GM18861 (cell line): ENCODE data around the gene ASIC2.

Experiments
- ATAC-seq: cut with Tn5 transposase; IDR thresholded peaks from one replicate; pipeline ENCODE4 v1.9.1; 2021; ENCODE audit not compliant: unreplicated experiment

Gene ASIC2

DNA sequence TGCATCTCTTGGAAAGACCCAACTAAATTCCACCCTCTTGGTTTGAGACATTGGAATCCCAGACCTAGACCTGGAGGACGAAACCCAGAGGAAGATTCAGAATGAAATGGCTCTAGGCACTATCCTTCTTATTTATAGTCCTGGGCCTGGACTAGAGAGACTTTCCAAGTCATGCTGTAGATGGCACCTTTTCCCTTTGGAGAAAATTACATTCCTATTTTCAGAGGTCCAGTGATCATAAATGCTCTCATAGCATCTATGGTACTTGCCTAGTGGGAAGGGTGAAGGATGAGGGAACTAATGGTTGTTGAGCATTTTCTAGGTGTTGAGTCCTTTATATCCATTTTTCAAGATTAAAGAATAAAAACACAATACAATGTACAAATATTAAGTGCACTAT is 264.3 kb downstream of the ASIC2 start:
- no peak for ATAC-seq

DNA sequence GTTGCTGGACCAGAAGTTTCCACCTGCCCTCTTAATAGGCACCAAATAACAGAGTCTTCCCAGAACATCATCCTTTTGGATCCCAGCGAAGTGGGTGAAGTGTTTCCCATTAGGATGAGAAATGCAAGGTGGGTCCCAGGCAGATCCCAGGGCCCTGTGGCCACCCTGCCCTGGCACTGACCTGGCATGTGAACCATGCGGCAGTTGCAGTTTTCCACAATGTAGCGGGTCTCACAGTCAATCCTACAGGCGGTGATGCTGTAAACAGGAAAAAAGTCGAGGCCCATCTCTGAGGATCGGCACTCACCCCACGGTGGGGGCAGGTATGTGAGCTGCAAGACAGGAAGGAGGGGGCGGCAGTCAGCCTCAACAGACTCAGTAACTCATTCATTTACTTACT is 265.0 kb downstream of the ASIC2 start:
- no peak for ATAC-seq

DNA sequence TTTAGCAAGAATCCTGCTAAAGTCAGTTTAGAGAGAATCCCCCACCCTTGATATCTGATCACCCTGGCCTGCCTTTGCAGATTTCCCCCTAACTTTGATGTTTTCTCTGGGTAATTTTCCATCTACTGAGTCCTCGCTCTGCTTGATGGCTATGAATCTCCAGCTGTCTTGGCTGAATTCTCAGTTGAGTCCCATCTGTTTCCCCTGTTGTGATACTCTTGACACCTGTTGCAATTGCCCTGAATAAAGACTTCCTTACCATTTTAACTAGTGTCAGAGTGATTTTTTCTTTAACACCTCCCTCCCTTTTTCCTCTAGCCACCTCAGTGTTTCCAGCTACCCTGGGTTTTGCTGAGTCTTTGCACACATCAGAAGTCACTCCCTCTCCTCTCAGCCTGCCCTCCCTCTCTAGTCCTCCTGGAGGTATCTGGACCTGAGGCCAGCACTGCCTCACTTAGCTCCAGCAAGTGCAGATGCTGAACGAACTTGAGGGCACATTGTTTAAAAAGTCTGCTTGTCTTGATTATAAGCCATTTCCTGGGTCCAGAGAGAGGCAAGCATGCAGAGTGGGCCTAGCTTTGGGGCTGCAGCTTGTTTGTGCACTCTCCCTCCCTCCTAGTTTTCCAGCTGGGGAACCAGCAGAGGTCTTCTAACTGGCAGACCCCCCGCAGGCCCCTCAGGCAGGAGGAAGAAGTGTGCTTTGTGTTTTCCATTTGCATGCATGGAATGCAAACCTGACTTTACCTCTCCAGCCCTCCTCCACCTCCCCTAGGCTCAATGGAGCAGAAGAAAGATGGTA is 268.2 kb downstream of the ASIC2 start:
- ATAC-seq = no peak

DNA sequence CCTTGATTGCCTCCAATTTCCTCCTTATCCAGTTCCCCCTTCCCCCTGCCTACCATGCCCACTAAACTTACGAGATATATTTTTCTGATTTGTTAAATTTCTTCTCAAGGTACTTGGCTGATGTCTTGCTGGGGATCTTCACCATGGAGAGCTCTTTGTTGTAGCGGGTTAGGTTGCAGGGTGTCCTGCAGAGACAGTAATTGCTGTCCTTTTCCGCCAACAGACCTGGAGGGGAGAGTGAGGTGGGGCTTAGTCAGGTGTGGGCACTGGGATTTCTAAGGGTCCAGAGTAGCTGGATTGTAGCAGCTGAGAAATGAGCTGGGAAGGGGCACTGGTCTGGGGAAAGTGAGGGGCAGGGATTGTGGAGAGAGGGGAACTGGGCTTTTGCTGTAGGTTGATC is 269.3 kb downstream of the ASIC2 start:
- ATAC-seq = no peak

DNA sequence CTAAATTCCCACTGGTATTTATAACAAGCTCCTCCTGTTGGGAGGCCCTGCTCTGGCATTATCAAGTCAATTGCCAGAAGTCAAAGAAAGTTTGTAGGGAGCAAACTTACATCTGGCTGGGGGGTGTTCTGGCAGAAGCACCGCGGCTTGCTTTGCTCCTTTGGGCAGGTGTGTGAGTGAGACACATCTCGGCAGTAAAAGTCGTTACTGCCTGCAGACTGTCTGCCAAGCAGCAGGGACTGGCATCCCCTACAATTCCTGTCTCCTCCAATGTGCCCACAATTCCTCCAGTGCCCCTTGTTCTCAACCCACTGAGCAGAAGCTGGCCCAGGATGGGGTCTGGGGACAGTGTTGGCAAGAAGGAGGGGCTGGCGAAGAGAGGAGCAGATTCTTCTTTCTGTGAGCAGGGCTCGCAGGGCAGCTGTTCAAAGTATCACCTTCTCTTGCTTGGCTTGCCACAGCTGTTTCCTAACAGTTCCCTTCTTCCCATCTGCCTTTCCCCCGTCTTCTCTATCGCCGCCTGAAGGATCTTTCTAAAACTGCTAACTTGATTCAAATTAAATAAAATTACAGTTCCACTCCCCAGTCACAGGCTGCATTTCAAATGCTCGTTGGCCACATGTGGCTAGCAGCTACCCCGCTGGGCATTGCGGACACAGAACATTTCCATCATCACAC is 271.2 kb downstream of the ASIC2 start:
- ATAC-seq = no peak

DNA sequence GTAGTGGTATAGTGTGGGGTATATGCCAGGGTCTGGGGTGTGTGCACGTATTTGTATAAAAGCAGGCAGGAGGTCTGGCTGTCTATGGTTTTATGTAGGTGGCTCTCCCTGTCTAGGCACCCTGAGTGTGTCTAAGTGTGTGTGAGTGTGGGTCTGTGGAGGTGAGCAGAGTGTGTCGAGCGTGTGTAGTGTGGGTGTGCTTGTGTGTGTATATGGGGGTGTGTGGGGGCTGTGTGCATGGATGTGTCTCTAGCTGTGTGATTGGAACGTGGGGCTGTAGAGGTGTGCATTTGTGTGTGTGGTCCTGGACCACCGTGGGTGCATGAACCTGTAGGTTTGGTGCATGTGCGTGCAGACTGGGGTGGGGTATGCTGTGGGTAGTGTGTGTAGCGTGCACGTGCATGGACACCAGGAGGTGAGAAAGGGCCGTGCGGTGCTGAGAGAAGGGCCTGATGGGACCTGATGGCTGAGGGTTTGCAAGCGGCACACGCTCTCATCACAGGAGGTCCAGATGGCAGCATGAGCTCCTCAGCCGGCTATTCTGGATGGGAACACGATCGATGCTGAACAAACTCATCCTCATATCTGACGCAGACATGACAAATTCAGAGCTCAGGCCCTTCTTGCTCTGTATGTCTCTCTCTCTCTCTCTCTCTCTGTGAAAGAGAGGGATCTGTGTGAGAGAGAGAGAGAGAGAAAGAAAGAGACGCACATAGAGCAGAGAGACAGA is 273.8 kb downstream of the ASIC2 start:
- no peak for ATAC-seq

DNA sequence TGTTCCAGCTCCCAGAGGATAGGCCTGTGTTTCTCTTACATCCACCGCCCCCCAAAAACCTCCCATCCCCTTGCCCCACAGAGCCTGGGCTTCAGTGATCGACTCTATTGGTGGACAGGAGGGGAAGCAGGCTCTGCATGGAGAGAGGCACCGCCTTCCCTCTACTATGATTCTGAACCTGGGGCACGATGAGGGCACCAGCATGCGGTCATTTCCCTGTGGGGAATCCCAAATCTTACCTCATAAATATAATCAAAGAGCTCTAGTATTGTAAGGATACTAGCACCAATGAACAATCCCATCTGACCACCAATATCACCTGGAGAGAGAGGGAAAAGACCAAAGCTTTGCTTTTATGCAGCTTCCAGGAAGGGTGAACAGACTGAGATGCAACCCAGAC is 275.7 kb downstream of the ASIC2 start:
- no peak for ATAC-seq

DNA sequence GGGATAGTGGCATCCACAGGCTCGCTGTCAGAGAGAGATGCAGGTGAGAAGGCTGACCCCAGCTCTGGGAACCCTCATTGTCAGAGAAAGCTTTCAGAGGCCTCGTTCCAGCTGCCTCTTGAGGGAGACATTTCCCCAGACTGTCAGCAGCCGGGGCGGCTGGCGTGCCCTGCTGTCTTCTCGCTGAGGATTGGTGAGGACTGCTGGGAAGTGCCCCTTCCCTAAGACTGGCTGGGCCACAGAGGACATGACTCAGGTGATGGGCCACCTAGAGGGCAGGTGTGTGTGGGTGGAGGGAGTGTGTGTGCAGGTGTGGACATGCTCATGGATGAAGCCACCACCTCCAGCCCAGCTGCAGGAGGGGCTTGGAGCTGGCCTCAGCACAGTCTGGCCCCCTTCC is 276.2 kb downstream of the ASIC2 start:
- no peak for ATAC-seq

DNA sequence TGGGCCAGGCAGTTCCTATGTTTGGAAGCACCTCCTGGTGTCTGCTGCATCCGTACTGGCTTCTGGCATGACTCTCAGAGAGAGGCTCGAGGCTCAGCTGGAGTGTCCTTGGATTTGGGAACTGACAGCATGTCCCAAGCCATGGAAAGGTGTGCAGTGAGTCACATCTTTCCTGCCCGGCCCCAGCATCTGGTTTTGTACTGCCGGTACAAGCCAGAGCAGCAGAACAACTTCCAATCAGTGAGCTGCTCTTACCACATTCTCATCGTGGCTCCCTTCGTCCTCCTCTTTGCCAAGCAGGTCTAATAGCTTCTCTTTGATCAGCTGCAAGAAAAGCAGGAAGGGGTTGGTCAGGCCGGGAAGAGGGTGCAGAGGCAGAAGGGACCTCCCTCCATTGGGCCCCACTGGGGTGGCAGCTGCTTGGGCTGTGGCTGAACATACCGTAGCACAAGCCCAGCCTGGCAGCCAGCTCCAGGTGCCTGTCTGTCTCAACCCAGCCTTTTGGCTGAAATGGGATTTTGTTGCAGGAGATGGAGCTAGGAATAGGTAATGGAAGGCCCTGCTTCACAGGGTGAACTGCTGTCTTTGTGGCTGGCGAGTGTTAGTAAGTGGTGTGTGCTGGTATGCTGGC is 277.3 kb downstream of the ASIC2 start:
- ATAC-seq = no peak

DNA sequence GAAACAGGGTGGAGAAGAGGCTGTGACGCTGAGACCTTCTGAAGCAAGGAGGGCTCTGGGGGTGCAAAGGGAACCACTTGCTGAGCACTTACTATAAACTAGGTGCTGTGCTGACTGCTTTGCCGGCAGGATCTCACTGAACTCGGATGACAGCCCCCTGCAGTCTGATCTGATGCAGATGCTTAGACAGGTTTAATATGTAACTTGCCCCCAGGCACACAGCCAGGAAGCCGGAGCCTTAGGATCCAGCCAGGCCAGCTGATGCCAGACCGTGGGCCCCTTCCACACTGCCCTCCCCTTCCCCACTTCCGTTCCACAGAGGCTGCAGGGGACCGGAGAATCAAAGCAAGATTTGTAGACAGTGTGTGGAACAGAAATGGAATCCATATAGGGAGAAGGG is 278.3 kb downstream of the ASIC2 start:
- ATAC-seq = no peak

DNA sequence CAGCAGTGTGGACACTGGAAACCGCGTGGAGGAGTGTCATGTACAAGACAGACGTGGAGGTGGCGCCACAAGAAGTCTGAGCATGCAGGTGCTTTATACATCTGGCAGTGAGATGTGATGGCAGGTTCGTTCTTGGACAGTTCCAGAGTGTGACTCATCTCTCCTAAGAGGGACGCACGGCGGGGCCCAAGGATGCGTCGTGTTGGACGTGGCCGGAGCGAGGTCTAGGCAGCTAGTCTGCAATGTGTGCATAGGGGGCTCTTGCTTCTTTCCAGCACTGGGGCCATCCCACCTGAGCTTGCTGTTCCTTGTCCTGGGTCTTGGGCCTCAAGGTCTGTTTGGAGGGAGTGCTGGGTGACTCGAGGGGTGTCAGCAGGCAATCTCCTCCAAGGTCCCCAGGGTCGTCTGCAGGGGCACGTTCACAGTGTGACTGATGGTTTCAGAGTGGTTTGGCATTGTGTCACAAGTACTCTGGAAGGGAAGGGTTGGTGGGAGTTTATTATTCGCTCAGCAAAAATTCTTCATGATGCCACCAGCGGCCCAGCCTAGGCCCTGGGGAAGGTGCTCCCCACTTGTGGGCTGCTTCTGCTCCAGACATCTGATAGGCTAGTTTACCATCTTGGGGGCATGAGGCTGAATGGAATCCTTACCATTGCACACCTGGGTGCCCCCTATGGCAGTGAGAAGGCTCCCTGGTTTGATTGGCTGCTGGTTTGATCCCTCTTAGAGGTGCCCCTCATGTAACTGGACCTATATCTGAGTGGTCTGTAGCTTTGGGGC is 279.3 kb downstream of the ASIC2 start:
- no peak for ATAC-seq

DNA sequence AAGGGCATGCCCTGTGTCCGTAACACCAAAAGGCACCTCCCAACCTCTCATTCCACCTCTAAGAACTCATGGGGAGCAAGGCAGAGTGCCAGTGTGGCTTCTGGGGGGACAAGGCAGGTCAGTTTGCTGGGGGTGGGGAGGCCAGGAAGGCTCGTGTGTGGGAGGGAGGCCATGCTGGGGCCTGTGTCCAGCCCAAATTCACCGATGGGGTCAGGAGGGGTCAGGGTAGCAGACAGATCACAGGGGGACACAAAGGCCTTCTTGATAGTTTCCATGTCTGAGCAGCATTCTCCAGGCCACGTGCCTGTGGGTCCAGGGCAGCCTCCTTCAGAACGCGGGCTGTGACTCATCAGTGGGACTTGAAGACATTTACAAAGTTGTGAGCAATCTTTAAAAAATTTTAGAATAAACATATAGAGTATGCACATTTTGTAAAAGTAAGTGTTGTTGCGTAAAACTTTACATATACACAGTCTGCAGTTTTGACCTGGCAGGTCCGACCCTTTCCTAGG is 280.5 kb downstream of the ASIC2 start:
- ATAC-seq = no peak

DNA sequence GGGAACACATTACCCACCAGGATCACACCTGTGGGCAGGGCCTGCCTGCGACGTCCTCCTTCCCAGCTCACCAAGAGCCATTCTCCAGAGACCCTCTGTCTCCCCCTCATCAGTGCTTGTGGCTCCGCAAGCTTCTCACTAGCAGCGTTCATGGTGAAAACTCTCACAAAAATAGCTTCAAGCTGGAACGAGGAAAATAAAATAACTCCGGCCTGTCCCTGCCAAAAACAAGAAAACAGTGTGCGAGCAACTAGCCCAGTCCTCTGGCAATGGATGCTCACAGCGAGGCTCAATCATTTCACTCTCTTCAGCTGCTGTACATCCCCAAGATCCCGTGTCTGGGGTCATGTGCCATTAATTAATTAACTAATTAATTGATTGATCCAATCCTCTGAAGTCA is 283.5 kb downstream of the ASIC2 start:
- ATAC-seq = no peak

DNA sequence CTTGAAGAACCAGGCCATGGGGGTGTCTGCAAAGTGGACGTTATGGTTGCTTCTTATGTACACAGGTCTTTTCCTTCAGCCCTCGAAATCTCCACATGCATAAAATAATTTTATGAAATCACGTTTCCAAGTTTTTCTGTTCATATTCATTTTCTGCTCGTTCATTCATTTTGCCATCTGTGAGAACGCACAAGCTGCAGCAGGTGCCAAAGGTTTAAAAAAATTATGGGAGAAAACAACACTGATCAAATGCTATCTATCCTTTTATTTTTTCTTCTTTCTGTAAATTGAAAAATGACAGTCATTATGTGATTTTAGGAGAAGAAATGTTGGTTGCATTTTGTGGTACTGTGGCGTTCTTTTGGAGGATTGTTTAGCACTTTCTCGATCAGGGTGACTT is 285.9 kb downstream of the ASIC2 start:
- no peak for ATAC-seq

DNA sequence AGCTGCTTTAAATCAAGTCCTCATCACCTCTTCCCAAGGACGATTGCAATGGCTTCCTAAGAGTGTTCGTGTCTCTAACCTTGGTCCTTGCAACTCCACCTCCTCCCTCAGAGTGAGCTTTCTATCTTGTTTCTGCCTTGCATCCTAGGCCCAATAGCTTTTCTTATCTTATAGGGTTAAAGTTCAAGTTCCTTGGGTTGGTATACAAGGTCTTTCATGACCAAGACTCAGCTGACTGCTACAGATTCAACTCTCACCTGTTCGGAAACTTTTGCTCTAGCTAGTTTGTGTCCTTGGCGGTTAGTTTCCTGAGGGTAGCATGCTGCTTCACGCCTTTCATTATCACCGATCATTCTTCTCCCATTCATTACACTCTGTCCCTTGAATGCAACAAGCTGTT is 290.8 kb downstream of the ASIC2 start:
- ATAC-seq = no peak

DNA sequence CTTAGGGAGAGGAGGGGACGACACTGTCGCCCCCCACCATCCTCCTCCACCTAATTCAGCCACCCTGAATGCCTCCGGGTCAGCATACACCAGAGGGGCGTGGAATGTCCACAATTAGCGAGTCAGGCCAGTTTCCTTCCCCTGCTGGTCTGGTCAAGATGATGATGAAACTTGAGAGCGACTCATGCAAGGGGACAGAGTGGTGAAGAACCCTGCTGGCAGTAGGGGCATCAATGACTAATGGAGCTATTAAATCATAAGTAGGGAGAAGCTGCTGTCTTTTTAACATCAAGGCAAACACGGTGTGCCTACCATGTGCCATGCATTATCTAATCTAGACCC is 294.2 kb downstream of the ASIC2 start:
- ATAC-seq = no peak

DNA sequence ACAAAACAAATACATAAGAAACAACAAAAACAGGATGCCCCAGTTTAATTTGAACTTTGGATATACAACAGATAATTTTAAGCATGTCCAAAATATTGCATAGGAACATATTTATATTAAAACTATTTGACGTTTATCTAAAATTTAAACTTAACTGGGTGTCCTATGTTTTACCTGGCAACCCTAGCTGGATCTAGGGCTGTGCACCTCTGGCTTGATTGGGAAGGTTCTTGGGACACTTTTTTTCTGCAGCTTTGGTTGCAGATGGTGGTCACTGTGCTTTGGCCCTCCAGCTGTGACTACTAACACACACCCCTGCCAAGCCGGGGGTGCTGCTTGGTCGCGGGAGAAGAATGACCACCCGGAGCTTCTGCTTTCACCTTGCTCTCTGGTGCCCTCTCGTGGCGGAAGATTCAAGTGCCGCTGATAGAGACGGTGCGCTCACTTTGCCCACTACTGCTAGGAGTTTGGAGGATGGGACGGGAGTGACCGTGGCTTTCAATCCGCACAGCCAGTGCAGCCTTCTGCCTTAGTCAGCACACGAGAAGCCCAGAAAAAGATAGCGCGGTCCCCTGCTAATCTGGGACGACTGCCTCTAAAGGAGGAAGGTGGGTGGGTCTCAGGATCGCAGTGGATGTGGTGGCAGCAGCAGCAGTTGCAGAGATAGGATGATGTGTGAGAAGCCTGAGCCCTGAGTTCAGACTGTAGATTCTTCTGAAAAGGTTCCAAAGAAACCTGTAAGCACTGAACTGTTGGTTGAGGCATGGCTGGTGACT is 294.8 kb downstream of the ASIC2 start:
- ATAC-seq = no peak

DNA sequence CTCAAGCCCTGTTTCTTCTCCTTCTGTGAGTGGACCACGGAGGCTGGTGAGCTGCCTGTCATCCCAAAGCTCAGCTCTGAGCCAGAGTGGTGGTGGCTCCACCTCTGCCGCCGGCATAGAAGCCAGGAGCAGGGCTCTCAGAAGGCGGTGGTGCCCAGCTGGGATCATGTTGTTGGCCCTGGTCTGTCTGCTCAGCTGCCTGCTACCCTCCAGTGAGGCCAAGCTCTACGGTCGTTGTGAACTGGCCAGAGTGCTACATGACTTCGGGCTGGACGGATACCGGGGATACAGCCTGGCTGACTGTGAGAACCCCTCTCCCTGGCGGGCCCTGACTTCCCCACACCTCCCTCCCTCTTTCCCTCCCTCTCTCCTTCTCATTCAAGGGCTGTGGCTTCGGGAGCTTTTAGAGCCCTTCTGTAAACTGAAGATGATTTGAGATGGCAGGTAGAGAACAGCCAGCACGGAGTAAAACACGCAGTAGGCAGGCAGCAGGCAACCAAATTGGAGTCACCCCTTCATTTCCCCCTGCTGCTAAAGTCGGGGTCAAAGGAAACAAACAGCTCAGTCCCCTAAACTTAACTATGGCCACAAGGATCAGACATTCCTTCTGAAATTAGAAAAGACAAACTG is 297.6 kb downstream of the ASIC2 start:
- no peak for ATAC-seq

DNA sequence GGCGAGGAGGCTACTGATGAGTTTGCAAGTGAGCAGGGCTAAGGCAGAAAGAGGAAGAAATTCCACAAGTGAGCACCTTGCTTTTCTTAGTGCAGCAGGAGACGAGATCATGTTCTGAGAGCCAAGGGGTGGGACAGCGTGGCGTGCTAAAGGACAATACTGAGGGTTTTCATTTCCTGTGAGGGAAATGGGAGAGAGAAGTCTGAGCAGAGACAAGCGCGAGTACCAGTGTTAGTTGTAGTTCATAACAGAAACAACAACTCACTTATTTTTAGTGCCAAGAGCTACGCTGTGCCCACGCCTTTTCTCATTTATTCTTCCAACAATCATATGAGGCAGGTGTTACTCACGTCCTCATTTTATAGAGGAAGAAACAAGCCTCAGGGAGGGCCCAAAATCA is 299.1 kb downstream of the ASIC2 start:
- ATAC-seq = no peak
